ENCODE results near the gene KIF23.

DNA sequence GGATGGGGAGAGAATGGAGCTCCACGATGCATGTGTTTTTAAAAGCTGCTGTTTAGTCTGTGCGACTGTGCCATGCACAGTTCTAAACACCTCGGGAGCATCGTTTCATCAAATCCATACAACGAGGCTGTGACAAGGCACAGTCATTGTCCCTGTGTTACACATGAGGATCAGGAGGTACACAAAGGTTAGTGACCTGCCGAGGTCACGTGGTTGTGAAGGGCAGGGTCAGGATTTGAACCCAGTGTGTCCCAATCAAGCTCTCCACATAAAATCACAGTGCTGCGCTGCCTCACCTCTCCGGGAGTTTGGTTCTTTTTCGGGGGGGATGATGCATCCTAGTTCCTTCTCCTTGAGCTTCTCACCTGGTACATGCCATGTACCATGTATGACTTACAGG lies 18.7 kb upstream of the KIF23 start:
- TF ChIP-seq CTCF (IDR thresholded peaks at IDR 0.05) (no peak), ZNF121 (CRISPR knock-in tag; IDR thresholded peaks at IDR 0.05) (no peak), ZNF317 (CRISPR knock-in tag; IDR thresholded peaks at IDR 0.05; ENCODE audit: borderline replicate concordance, low read depth) (no peak)
- TF ChIP-seq, protein P1, sequence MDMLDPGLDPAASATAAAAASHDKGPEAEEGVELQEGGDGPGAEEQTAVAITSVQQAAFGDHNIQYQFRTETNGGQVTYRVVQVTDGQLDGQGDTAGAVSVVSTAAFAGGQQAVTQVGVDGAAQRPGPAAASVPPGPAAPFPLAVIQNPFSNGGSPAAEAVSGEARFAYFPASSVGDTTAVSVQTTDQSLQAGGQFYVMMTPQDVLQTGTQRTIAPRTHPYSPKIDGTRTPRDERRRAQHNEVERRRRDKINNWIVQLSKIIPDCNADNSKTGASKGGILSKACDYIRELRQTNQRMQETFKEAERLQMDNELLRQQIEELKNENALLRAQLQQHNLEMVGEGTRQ (CRISPR knock-in tag; IDR thresholded peaks at IDR 0.05): no peak
- TF ChIP-seq, protein P2, sequence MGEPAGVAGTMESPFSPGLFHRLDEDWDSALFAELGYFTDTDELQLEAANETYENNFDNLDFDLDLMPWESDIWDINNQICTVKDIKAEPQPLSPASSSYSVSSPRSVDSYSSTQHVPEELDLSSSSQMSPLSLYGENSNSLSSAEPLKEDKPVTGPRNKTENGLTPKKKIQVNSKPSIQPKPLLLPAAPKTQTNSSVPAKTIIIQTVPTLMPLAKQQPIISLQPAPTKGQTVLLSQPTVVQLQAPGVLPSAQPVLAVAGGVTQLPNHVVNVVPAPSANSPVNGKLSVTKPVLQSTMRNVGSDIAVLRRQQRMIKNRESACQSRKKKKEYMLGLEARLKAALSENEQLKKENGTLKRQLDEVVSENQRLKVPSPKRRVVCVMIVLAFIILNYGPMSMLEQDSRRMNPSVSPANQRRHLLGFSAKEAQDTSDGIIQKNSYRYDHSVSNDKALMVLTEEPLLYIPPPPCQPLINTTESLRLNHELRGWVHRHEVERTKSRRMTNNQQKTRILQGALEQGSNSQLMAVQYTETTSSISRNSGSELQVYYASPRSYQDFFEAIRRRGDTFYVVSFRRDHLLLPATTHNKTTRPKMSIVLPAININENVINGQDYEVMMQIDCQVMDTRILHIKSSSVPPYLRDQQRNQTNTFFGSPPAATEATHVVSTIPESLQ (CRISPR knock-in tag; IDR thresholded peaks at IDR 0.05): no peak
- TF ChIP-seq, protein P3, sequence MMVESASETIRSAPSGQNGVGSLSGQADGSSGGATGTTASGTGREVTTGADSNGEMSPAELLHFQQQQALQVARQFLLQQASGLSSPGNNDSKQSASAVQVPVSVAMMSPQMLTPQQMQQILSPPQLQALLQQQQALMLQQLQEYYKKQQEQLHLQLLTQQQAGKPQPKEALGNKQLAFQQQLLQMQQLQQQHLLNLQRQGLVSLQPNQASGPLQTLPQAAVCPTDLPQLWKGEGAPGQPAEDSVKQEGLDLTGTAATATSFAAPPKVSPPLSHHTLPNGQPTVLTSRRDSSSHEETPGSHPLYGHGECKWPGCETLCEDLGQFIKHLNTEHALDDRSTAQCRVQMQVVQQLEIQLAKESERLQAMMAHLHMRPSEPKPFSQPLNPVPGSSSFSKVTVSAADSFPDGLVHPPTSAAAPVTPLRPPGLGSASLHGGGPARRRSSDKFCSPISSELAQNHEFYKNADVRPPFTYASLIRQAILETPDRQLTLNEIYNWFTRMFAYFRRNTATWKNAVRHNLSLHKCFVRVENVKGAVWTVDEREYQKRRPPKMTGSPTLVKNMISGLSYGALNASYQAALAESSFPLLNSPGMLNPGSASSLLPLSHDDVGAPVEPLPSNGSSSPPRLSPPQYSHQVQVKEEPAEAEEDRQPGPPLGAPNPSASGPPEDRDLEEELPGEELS (CRISPR knock-in tag; IDR thresholded peaks at IDR 0.05): no peak
